Kidney capillary endothelial cell (primary cell): ENCODE data around the gene CNOT6.

Source experiments
- DNase-seq: peaks from one replicate; pipeline ENCODE4 v3.0.0-alpha.2; 2018; ENCODE audit warnings: low spot score

The CNOT6 gene

DNA sequence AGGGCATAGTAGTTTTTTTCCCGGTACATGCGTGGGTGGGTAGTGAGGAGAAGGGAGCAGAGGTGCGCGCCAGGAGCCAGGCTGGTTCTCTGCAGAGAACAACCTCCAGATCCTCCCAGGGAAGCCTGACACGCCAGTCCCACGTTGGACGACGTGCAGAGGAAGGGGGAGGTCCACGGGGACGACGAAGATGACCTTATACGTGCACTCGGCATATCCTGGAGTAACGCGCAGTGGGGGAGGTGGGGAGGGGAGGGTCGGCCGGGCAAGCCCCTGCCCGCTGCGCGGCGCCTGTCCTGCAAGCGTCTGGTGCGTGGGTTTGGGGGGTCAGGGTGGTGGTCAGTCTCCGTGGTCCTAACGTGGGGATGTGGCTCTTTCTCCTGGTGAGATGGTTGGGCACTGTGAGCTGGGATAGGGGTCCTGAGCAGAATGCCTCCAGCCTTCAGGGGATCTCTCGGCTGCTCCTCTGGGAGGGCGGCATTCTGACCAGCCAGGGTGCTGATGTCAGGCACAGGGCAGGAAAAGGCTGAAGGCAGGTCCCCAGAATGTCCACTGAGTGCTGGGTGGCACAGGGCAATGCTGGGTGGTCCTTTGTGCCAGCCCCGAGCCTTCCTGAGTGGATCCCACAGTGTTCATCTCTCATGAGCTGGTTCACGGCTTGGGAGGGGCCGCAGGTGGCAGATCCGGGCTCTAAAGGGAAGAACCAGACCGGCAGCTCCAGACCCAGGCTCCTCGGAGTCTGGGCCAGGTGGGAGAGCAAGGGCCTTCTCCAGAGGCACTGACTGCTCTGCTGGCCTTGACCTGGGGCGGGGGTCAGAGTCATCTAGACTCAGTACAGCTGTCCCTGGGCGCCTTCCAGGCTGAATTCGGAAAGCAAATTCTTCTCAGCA is 107.7 kb downstream of the CNOT6 start:
- DNase-seq, result no peak

DNA sequence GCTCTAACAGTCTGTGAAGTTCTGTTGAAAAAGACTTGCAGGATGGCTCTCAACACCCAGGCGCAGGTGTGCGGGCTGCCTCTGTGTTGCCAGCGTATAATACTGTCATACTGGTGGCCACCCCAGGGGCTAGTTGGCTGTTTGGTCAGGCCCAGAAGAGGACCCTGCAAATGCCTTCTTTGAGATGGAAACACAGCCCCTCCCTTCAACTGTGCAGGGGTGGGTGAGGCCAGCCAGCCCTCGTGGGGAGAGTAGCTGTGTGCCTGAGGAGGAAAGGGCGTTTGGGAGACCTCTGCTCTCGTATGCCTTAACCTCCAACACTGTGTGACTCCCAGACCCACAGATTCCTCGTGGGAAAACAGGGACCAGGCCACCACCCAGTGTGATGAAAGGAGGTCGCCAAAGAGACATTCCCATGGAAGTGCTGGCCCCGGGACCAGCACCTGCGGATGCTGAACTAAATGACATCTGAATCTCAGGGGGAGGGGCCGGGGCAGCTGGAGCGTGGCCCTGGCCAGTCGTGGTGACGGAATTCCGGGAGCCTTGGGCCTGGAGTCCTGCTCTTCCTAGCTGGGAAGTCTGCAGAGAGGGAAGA is 108.4 kb downstream of the CNOT6 start:
- DNase-seq, result no peak

GRCh38 chr5:180603076-180603594 is 109.0 kb downstream of the CNOT6 start:
- DNase-seq, result no peak

DNA sequence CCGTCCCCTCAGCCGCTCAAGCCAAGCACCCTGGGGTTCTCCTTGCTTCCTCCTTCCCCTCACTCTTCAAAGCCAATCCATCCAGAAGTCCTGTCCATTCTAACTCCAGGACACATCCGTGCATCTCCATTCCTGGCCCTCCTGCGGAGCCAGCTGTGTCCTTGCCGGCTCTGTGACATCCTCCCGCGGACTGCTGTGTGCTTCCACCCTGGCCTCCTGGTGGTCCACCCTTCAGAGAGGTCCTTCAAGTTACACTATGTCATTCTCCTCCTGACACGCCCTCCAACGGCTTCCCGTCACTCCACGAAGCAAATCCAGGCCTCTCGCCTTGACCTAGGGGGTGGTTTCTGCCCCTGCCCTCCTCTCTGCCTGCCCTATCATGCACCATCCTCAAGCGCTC is 110.1 kb downstream of the CNOT6 start:
- no peak for DNase-seq

- peak; percentile 52 for DNase-seq
Measured at GRCh38 chr5:180605554-180606214, 111.5 kb downstream of the CNOT6 start.

DNA sequence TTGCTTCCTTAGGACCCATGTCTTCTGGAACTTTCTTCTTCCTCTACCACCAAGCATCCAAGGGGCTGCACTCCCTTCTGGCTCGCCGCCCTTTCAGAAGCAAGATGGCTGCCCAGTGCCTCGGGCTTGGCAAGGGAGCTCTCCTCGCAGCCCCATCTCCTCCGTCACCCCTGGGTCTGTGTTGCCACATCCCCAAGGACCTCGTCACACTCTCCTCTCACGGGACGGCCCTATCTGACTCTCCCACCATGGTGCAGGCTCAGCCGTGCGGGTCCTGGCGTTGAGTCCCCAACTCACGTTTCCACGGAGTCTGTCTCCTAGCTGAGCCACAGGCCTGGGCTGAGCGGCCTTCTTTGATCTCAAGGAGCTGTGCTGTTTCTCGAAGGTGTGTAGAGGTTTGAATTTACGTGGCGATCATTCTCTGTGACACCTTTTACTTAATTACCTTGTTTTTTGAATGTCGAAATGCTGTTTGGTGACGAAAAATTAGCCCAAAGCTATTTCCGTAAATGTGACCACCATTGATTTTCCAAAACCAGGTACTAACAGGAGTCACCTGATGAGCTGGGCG is 112.1 kb downstream of the CNOT6 start:
- DNase-seq, result no peak

DNA sequence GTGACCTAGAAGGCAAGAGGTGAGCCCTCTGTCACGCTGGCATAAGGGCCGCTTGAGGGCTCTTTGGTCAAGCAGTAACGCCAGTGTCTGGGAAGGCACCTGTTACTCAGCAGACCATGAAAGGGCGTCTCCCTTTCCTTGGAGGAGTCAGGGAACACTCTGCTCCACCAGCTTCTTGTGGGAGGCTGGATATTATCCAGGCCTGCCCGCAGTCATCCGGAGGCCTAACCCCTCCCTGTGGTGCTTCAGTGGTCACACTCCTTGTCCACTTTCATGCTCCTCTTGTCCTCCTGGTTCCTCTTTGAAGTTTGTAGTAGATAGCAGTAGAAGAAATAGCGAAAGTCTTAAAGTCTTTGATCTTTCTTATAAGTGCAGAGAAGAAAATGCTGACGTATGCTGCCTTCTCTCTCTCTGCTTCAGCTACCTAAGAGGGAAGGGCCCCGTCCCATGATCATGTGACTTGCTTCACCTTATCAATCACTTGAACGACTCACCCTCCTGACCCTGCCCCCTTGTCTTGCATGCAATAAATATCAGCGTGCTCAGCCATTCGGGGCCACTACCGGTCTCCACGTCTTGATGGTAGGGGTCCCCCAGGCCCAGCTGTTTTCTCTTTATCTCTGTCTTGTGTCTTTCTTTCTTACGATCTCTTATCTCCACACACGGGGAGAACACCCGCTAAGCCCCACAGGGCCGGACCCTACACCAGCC is 113.8 kb downstream of the CNOT6 start:
- DNase-seq, result no peak

- DNase-seq, result no peak
Measured at GRCh38 chr5:180608572-180609310, 114.6 kb downstream of the CNOT6 start.

GRCh38 chr5:180609386-180609785 is 115.2 kb downstream of the CNOT6 start:
- DNase-seq, result no peak

DNA sequence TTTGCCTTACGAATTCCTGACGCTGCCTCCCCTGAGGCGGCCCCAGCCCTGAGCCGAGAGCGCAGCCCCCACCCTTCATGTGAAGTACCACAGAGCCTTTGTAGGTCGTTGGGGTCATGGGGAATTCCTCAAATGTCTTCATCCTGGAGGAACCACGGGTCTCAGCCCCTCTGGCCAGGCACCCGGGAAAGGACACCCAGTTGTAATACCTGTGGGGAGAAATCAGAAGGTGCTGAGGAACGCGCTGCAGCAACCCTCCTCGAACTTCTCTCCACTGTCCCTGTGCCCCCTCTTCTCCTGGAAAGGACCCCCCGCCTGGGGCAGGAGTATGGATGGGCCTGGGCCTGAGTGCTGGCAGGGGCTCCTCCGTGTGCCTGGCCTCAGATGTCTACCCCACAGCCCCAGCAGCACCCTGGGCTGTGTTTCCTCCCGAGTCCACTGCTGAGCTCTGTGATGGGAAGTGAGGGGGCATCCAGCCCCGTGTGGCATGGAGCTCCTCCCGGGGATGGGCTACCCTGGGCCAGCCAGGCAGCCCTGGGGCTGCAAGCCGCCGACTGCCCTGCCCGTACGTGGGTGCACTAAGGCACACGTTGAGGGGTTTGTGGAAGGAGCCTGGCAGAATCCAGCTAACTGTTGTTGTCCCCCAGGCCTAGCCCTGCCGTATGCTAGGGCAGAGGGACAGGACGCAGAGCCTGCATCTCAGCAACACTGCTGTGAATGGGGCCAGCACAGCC is 115.8 kb downstream of the CNOT6 start:
- DNase-seq, result no peak

DNA sequence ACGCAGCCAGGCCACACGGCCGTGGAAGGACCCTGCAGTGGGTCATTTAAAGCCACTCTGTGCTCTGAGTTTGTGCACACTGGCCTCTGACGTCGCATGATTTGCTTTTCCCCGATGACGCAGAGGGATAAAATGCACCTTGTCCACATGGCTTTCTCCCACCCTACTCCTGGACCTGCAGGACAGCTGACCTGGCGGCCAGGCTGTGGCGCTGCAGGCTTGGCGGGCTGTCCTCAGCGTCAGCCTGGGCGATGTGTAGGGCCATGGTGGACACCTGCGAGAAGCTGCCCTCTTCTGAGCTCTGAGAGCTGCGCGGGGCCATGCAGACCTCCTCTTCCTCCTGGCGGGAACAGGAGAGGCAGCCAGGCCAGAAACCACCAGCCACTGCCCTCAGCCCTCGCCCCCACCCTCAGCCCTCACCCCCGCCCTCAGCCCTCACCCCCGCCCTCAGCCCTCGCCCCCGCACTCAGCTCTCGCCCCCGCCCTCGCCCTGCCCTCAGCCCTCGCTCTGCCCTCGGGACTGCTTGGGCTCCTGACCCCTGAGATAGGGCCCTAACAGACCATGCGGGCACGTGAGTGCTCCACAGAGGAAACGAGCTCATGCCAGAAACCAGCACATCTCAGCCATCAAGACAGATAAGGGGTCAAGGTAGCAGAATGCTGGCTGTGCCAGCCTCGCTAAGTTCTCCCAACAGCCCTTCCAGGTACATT is 117.1 kb downstream of the CNOT6 start:
- no peak for DNase-seq

DNA sequence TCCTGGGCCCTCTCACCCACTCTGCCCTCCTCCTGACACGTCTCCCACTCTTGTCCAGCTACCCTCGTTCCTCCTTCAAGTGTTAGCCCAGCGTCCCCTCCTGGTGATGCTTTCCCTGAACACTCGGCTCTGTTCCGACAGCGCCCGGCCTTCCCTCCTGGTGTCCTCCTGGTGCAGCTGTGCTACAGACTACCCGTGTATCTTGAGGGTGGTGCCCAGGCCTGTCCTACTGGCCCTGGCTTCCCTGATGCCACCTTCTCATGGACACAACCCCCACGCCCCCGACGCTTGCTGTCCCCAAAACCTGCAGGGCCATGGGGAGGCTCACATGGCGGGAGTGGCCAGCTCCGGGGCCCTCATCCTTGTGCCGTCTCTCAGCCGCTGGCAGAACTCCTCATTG is 118.5 kb downstream of the CNOT6 start:
- no peak for DNase-seq

DNA sequence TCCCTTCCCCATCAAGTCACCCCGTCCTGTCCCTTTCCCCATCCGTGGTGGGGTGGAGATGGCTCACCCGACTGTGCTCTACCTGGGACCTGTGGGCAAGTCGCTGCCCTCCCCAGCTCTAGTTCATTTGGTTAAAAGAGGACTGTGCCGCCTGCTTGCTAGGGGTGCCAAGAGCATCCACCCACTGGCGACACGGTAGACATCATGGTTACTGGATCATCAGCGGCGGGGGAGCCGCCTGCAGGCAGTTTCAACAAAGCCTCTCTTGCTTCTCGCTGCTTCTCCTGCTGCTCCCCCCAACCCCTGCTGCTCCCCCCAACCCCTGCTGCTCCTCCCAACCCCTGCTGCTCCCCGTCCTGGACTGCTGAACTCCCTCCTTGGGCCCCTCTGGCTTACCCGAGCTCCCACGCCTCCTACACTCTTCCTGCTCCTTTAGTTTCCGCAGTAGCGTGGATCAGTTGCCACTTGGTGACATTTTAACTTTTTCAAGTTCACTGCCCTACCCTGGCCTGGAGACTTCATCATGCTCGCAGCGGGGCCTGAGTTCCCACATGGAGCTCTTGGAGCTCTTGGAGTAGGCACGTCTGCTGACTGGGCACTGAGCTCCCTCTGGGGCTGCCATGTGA is 119.1 kb downstream of the CNOT6 start:
- DNase-seq, result no peak

DNA sequence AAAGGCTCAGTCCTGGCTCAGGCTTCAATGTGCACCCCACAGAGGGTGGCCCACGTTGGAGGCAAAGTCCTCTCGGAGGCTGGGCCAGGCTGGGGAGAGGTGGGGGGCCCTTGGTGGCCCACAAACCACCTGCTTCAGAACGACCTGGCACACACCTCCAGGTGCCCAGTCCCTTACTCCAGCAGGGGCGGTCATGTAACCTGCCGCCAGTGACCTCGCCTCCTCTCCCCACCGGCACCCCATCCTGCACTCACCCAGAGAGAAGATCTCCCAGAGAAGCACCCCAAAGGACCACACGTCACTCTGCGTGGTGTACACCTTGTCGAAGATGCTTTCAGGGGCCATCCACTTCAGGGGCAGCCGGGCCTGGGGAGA is 119.6 kb downstream of the CNOT6 start:
- no peak for DNase-seq

- DNase-seq, result no peak
Measured at GRCh38 chr5:180618487-180618828, 124.3 kb downstream of the CNOT6 start.

- DNase-seq, result no peak
Measured at GRCh38 chr5:180618829-180619562, 124.8 kb downstream of the CNOT6 start.

DNA sequence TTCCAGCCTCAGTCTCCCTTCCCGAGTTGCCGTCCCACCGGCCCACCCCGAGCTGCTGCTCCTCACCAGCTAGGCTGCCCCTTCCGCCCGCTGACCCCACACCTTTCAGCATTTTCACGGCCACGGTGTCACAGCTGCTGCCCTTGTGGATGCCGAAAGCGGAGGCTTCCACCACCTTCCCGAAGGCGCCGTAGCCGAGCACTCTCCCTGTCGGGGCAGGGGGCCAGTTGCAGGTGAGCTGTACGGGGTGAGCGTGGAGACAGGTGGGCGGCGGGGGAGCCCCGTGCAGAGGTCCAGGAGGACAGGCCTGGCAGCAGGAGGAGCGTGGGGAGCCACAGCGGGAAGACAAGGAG is 125.4 kb downstream of the CNOT6 start:
- no peak for DNase-seq

- DNase-seq, result no peak
Measured at GRCh38 chr5:180620014-180620413, 125.8 kb downstream of the CNOT6 start.

DNA sequence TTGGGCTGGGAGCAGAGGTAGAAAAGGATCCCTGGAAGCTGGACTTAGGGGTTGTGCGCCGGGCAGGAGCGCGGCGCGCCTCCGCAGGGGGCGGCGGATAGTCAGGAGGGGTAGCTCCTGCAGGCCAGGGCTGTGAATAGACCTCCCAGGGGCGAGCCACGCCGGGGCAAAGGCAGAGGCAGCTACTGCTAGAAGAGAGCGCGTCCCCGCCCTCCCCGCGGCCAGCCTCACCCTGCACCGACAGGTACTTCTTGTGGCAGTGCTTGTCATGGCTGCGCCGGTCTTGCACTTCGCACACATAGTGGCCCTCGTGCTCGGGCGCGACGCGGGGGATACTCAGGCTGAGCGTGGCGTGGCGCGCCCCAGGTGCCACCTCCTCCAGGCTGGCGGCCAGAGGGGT is 127.1 kb downstream of the CNOT6 start:
- no peak for DNase-seq
